AG20443 (cell line): ENCODE data around the gene TMEM87A.
"Not testable (repeated sequence)": the region's sequence is repeated elsewhere in the genome, so short reads cannot be mapped to it uniquely, and the experiment has no call there.

Experiments used
- DNase-seq: peaks from one replicate; pipeline ENCODE4 v3.0.0; 2012; ENCODE audit warnings: low spot score, mixed read lengths

The TMEM87A gene, protein sequence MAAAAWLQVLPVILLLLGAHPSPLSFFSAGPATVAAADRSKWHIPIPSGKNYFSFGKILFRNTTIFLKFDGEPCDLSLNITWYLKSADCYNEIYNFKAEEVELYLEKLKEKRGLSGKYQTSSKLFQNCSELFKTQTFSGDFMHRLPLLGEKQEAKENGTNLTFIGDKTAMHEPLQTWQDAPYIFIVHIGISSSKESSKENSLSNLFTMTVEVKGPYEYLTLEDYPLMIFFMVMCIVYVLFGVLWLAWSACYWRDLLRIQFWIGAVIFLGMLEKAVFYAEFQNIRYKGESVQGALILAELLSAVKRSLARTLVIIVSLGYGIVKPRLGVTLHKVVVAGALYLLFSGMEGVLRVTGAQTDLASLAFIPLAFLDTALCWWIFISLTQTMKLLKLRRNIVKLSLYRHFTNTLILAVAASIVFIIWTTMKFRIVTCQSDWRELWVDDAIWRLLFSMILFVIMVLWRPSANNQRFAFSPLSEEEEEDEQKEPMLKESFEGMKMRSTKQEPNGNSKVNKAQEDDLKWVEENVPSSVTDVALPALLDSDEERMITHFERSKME

DNA sequence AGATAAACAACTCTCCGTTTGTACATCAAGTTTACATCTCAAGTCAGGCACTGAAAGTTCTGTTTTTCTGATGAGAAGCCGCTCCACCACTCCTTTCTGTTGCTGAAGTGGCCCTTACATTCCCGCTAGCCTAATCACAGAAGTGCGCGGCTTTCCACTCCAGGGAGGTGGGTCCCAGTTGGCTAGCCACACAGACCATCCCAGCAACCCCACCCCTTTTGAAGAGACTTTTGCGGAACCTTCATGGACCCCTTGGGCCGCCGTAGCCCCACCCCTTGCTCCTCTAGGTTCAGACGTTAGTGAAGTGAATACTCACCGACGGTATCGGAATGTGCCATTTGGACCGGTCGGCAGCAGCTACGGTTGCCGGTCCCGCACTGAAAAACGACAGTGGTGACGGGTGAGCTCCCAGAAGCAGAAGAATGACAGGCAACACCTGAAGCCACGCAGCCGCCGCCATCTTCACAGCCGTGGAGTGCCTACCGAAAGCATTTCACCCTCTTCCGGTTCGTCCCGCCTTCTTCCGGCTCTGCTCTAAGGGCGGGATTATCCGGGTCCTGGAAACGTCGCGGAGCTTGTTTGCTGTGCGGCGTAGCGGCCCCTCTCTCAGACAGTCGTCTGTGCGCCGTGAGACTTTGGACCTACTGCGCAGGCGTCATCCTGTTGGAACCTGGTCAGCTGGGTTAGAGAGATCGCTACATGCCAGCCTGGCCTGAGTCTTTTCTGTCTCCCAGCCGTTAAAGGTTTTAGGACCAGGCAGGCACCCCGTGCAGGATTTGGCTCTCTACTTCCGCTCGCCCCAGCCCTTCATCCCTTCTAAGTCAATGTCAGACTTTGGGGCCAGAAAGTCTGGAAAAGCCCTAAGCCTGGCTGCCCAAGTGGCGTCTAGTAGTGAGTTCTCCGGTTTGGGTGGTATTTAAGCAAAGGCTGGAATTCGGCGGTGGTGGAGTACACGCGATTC, at the start of gene TMEM87A, which contains the start of gene GANC:
Gene TMEM87A, minus strand, starts transcription at position 495 of the 961 bp plus-strand sequence. Its CDS starts 35 bp downstream, at position 460.
Gene GANC, plus strand, starts transcription at position 263 of the 961 bp plus-strand sequence. CDS start 1,281 bp downstream, outside the sequence.
- DNase-seq: peak; percentile 96

DNA sequence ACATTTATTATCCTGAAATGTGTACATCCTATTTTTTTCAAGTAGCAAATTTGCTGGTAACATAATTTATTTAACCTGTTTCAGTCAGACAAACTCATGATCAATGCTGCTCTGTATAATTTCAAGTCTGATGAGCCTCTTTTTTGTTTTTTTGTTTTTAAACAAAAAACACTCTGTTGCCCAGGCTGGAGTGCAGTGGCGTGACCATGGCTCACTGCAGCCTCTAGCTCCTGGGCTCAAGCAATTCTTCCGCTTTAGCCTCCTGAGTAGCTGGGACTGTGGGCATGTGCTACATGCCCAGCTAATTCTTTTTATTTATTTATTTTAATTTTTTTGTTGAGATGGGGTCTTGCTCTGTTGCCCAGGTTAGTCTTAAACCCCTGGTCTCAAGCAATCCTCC, 46.0 kb upstream of the TMEM87A start:
- no peak for DNase-seq

DNA sequence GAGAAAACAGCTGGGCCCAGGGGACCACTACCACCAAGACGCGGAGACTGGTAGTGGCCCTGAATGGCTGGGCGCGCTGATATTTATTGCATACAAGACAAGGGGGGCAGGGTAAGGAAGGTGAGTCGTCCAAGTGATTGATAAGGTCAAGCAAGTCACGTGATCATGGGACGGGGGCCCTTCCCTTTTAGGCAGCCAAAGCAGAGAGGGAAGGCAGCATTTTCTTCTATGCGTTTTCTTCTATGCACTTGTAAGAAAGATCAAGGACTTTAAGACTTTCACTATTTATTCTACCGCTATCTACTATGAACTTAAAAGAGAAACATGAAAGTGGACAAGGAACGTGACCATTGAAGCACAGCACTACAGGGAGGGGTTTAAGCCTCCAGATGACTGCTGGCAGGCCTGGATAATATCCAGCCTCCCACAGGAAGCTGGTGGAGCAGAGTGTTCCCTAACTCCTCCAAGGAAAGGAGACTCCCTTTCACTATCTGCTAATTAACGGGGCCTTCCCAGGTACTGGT, 43.1 kb upstream of the TMEM87A start:
- not testable (repeated sequence) for DNase-seq

DNA sequence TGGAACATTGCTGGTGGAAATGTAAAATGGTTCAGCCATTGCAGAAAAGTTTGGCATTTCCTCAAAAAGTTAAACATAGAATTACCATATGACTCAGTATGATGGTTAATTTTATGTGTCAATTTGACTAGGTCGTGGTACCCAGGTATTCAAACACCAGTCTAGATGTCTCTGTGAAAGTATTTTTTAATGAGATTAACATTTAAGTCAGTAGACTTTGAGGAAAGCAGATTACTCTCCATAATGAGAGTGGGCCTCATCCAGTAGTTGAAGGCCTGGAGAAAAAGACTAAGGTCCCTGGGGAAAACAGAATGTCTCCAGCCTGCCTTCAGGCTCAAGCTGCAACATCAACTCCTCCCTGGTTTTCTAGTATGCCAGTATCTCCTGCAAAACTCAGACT, 42.3 kb upstream of the TMEM87A start:
- no peak for DNase-seq

DNA sequence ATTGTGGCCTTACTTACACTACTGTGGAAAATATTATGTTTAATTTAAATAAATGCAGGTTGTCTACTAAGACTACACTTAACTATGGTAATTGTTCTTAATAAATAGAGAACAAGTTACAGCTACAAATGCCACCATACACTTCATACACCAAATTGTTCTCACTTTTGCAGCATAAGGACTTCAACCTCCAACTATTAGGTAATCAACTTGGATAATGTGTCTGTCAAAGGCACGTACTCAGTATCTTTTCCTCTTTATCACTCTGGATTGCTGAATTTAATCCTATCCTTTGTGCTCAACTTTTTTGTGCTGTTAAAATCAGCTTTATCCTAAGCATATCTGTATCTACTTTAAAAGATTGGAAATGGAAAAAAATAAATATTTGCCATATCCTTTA, 41.6 kb upstream of the TMEM87A start:
- DNase-seq: no peak

DNA sequence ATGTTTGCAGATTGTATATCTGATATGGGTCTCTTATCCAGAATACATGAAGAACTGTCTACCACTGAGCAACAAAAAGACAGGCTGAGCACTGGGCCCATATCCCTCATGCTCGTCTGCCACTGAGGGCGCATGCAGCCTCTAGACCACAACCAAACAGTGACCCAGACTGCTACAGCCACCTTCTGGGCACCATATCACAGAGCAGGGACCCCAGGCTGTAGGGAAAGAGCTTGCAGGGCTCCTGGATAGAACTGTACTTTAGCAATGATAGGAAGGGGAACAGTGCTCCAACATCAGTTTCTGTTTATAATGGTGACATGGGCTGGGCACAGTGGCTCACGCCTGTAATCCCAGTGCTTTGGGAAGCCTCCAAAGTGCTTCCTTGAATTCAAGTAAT, 40.2 kb upstream of the TMEM87A start:
- DNase-seq: no peak

DNA sequence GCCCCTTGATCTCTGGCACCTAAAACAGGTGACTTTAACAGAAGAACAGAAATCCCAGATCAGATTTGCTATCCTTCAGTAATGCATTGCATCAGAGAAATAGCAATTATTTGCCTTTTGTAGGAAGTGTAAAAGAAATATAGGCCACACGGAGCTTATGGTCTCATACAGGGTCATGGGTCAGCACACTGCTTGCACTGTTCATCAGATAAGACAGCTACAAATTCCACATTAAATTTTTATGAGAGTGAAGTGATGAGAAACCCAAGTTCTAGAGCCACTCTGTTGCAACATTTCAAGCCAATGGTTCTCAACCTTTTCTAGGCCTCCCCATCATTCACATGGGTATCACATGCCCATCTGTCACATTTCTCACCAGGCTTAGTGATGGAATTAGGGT, 33.4 kb upstream of the TMEM87A start:
- DNase-seq: no peak

DNA sequence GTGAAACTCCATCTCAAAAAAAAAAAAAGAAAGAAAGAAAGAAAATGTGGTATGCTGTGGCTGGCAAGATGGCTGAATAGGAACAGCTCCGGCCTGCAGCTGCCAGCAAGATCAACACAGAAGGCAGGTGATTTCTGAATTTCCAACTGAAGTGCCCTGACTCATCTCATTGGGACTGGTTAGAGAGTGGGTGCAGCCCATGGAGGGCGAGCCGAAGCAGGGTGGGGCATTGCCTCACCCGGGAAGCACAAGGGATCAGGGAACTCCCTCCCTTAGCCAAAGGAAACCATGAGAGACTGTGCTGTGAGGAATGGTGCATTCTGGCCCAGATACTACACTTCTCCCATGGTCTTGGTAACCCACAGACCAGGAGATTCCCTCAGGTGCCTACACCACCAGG, 27.8 kb upstream of the TMEM87A start:
- not testable (repeated sequence) for DNase-seq

DNA sequence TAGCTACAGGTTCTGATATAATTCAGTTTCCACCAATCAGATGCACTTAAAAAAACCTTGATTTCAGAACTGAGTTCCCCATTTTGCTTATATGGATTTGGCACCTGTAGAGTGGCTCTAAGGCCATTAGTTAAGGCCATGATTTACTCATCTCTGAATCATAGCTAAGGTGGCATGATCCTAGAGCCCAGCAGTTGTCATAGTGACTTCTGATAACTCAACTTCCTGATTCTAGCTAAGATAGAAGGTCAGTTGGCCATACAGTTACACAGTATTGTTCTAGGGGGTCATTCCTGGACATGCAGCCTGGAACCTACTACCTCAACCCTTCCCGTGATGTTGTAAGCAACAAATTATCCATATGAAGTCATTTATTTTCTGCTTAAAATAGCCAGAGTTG, 15.9 kb upstream of the TMEM87A start:
- no peak for DNase-seq

DNA sequence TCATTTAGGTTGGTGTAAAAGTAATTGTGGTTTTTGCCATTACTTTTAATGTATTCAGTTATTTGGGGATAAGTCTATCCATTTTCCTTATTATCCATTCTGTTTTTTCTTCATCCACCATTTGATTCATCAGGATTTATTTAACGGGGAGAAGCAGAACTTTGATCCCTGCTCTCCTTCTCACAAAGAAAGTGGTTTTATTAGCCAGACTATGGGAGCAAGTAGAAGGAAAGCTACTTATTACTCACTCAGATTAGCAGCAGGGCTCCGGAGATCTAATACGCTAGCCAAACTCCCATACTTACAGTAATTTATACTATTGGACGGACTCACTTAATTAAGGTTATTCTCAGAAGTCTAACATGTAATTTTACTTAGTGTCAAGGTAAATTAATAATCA, 14.7 kb upstream of the TMEM87A start:
- DNase-seq: no peak

DNA sequence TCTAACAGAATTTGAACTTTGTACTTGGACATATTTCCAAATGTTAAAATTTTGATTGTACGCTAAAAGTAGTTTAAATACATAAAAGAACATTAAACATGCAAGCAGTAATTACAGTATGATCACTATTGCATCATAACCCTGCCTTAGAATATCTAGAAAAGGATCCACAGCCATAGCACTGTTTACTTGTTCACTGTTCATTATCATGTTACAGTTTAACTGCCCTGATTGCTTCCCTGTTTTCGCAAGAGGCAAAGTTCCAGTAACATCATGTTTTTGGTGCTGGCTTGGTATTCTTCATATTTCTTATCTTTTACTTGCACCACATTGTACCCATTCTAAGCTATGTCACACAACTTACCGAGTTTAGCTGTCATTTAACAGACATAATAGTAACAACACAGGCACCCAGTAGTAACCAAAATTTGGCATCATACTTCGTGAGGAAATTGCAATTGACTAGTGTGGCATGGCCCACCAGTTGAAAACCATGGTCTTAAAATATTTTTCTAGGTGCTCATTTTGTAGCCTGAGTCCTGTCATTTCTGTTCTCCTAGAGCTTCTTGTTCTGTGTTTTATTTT, 13.3 kb upstream of the TMEM87A start:
- no peak for DNase-seq

DNA sequence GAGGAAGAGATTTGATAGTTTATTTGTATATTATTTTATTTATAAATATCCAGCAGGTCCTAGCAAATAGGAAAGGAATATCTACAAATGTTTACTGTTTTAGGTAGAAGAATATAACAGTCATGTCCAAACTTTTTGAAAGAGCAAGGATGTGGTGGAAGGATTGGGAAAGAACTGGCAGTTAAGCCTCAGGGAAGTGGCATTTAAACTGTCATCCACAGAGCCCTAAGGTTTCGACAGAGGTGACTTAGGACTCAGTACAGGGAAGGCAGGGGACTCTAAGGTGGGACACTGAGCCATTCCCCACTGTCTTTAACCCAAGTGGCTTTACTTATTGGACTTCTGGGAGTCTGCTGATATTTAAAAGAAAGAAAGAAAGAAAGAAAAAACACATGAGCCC, 11.8 kb upstream of the TMEM87A start:
- DNase-seq: peak; percentile 9

DNA sequence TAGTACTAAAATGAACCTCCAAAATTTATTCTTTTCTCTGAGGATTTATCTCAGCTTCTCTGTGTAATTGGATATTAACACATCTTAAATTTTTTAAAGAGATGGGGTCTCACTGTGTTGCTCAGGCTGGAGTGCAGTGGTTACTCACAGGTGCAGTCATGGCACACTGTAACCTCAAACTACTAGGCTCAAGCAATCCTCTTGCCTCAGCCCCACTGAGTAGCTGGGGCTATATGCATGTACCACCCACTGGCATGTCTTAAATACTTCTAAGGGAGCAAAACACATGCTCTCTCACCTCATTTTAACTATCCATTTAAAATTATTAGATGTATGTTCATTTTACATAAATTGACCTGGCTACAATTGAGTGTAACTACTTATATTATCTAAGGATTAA, 11.3 kb upstream of the TMEM87A start:
- no peak for DNase-seq

DNA sequence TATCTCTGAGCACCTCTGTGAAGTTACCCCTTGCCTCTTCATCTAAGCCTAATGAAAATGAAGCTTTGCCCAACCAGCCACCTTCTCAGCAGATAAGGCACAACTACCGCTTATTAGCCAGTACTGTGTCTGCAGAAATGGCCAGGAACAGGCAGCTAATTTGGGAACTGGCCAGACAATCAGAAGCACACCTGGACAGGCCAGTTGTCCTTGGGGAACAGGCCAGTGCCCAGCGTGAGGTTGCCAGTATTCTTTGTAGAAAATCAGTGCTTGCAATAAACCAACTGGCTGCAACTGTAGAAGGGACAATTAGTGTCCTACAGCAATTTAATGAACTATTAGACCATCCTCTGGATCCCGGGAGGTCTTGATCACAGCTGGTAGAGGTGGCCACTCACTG, 10.4 kb upstream of the TMEM87A start:
- no peak for DNase-seq

DNA sequence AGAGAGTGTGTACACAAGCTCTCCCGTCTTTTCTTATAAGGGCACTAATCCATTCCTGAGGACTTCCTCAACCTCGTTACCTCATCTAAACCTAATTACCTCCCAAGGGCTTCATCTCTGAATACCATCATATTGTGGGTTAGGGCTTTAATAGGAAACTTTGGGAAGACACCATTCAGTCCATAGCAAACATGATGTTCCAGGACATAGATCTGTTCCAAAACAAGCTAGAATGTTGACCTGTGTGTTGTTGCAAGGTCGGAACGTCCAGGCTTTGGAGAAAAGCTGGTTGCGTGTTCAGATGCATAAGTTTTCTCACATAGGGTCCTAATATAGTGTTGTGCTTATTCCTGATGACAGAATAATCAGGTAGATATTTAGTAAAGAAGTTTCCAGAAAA, 9.7 kb upstream of the TMEM87A start:
- DNase-seq: no peak

DNA sequence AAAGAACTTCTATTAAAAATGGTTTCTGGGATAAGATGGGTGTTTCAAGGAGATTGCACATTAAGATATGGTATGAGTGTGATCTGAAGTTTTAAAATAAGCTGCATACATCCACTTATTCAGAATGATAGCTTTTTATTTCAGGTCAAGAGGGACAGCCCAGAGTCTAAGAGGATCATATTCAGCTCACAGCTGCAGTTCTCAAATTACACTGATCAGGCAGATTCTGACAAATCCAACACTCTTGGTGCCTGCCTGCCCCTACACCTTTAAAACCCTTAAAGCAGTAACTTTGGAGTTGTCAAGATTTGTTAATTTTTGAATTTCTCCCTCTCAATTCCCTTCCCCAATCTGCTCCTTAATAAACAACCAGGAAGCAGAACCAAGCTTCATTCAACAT, 9.1 kb upstream of the TMEM87A start:
- DNase-seq: no peak

DNA sequence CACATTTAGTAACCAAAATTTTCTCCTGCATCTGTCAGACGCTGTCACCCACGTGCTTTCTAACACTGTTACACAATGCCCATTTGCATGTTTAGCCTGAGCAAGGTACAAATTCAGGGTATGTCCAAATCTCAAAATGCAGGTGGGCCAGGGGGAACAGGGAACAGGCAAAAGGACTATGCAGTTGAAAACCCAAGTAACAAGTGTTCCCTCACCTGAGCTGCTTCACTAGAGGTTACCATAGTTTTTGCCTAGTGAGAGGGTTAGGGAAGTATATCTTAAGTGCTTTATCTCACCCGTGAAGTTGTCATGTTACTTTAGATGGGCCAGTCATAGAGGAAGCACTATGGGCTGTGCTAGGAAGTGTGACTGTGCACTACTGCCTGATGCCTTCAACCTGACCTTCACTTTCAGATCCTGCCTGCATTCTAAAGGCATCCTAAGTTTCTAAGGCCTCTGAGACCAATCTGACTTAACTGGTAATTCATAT, 6.0 kb upstream of the TMEM87A start:
- DNase-seq: no peak

DNA sequence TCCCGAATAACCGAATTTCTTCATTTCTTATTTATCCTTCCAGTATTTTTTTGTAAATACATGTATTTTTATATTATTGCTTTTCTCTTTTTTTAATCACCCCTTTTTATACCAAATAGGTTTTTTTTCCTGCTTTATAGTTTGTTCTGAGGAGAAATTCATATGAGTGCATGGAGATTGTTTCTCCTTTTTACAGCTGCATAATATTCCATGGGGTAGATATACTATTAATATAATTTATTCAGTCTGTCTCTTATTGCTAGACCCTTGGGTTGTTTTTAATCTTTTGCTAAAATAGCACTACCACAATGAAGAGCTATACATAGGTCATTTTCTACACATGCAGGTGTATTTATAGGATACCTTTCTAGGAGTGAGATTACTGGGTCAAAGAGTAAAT, 3.5 kb upstream of the TMEM87A start:
- DNase-seq: no peak

DNA sequence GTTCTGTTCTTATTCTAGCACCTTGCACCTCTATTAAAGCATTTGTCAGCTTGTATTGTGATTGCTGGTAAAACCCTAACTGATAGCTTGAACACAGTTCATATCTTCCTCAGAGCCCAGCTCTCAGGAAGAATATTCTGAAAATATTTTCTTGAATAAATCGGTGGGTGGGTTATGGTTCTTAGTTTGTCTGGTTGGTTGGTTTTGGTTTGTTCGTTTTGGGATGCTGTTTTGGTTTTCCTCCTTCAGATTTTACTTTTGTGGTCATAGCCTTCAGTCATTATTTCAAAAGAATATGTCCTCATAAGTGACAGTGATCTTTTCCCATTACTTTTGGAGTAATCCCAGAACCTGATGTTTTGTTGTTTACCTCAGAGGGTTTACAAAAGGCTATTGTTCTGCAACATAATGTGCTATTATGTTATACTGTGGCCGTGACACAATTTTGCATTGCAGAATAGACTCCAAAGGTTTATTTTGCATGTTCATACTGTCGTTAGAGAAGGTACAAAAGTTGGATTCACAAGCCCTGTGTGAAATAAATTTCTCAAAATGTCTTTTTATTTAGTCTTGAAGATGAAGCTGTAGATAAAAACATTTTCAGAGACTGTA, 2.7 kb upstream of the TMEM87A start:
- no peak for DNase-seq

DNA sequence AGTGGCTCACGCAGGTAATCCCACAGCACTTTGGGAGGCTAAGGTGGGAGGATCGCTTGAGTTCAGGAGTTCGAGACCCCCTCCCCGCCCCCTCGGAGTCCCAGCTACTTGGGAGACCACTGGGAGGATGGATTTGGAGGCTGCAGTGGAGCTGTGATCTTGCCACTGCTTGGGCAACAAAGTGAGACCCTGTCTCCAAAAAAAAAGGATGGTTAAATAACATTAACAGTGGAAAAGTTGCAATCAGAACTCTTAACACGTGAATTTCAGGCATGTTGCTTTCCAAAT, 1.4 kb upstream of the TMEM87A start:
- DNase-seq: no peak

DNA sequence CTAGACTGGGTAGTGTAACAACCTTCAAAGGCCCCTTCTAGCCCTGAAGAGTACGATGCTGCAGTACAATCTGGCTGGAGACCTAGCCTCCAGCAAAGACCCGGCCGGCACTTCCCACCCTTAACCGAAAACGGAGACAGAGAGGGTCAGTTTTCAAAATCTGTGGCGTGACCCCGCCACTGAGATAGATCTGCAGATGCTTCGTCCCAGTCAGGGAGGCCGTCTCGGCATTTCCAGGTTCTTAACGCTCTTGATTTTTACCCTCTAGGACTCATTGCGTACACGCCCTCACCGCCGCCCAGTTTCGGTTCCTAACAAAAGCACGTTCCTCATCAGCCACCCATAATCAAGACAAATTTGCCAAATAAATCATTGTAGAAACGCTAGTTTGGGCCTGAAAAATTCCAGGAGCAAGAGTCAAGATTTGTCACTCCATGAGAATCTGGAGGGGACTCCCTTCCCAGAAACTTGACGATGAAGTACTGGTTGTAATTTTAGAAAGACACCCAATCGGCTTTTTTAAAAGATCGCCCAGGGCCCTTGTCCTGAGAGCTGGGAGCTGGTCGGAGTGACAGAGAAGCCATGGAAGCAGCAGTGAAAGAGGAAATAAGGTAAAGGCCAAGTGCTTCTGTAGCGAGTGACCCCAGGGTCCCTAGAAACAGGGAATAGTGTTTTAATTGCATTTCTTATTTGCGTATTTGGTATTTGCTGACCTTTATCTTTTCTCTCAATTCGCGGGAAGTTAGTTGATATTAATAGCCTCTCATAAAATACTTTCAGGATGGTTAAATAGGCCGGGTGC, 868 bp upstream of the TMEM87A start:
- DNase-seq: peak; percentile 57
